Right kidney (tissue), 1 donor: ENCODE data around the gene HAVCR2.
"Not testable (repeated sequence)": the region's sequence is repeated elsewhere in the genome, so short reads cannot be mapped to it uniquely, and the experiment has no call there.

ENCODE experiments used
- DNase-seq: peaks from one replicate; pipeline ENCODE4 v3.0.0-alpha.2; 2016

HAVCR2 gene

DNA sequence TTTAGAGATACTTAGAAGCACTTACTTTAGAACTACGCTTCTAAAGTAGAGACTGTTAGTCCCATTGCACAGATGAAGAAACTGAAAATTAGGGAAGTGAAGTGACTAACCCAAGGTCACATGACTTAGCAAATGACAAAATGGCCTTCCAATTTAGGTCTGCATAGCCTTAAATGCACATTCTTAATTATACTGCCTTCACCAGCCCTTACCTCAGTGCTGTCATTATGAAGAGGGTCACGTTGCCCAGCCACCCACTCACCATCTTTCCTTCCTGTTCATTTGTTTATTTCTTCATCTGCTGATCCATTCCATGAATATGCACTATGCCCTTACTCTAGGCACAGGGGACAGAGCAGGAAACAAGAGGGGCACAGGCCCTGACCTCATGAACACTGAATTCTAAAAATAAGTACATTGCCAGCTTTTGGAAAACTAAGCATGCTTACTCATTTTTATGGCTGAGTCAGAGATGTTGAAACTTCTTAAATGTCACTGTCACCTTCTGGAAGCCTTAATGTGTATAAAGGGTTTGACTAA, 8.6 kb downstream of the HAVCR2 start:
- no peak for DNase-seq

DNA sequence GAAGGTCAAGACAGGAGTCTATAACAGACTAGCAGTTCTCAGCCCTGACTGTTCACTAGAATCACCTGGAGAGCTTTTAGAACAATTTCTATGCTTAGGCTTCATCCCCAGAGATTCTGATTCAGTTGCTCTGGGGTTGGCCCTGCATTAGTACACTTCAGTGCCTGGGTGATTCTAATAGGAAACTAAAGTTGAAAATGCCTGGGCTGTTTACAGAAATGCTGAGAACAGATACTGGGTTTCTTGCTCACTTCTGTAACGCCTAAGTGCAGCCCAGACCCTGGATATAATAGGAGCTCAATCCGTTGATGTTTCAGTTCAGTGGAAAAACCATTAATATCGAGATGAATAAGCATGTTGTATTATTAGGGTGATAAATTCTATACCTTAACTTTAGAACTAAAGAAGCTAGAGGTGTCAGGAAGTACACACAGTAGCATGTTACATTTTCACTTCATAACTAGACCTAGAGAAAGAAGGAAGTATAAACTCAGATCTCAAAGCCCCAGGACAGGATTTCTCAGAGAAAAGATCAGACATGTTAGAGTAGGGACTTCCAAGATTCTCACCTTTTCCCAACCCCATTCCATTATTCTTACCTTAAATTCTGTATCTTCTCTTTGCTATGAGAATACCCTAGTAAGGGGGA, 20.4 kb downstream of the HAVCR2 start:
- no peak for DNase-seq

DNA sequence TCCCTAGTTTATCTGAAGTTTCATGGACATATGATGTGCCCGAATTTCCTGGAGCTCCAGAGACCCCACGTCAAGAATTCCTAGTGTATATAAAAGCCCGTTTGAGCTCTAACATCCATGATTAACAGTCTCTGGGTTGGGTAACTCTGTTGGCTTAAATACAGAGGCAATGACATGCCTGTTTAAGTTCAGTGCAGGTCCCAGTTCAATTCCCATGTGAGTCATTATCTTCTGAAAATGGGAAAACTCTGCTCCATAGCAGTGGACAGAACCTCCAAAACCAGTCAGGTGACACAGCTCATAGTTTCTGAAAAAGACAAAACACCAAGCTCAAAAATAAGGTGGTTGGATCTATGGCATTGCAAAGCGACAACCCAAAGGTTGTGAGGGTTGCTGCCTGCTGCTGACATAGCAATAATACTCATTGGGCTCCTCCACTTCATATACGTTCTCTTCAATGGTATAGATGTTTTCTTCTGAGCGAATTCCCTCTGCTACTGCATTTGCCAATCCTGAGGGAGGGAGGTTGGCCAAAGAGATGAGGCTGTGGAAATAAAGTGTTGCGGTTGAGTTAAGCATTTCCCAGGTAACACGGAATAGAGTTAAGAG, 22.0 kb downstream of the HAVCR2 start:
- no peak for DNase-seq

DNA sequence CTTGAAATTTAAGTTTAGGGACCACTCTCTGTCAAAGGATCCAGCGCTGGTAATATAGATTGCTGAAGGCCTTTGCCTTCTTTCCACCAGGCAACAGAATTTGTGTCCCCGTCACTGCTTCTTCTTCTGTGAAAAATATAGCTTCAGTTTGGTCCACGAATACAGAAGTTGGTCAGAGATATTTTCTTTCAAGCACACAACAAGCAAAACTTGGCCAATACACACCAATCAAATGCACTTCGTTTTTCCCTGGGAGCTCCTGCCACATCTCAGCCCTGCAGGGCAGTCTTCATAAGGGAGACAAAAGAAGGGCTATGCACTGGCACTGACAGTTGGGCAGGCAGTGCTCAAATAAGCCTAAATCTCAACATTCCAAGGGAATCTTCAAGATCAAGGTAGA, 22.9 kb downstream of the HAVCR2 start:
- no peak for DNase-seq

DNA sequence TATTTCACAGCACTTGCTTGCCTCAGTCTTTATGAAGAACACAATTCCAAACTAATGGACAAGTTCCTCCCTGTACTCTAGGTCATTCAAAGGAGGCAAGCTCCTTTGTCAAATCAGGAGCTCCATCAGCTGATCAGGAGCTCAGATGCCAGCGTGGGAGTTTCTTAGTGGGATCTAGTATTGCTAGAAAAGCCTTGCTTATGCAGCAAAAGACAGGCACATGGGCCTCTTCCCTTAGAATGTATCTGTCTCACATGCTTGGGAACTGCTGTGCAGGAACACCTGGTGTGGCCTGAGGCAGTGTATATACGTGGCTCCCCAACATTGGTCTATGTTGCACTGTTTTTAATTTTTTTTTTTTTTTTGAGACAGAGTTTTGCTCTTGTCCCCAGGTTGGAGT, 28.6 kb downstream of the HAVCR2 start:
- peak; percentile 8 for DNase-seq

DNA sequence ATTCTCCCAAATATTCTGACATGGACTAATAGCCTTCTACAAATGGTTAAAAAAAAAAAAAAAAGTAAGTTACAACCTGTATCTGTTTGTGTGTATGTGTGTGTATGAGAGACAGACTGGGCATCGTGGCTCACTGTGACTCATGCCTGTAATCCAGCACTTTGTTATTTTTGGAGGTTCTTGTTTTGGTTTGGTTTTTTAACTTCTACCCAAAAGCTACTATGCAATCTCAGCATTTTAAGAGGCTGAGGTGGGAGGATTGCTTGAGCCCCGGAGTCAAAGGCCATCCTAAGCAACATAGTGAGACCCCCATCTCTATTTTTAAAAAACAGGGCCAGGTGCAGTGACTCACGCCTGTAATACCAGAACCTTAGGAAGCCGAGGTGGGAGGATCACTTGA, 32.3 kb downstream of the HAVCR2 start:
- DNase-seq = no peak

DNA sequence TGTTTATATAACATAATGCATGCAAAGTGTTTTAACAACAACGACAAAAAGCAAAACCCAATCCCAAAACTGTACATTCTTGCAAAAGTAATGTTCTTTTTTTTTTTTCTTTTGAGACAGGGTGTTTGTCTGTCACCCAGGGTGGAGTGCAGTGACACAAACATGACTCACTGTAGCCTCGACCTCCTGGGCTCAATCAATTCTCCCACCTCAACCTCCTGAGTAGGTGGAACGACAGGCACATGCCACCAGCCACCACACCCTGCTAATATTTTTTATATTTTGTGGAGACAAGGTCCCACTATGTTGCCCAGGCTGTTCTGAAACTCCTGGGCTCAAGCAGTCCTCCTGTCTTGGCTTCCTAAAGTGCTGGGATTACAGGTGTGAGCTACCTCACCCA, 36.3 kb downstream of the HAVCR2 start:
- no peak for DNase-seq

DNA sequence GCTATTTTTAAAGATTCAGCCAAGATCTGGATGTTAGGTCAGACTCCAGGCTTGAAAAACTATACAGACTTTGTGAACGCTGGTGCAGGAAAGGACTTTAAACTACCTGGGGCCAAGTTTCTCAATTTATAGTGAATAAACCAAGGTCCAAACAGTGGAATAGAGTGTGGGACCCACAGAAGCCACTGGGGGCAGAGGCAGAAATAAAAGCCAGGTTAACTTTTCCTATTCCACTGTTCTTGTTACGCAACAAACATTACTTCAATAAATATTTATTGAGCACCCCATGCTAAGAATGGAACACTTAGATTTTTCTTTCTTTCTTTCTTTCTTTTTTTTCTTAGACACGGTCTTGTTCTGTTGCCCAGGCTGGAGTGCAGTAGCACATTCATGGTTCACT, 38.9 kb downstream of the HAVCR2 start:
- no peak for DNase-seq

DNA sequence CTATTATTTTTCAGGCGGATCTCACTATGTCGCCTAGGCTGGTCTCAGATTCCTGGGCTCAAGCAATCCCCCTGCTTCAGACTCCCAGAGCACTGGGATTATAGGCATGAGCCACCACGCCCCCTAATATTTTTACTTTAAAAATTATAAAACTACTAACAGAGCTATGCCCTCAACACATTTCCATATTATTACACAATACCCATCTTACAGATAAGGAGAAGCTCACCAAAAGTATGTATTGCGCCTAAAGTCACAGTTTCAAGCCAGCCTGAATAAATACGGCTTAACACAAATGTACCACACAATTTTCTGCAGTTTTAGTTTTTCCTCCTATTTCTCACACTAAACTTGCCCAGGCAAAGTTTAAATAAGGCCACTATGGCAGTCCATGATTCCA, 40.1 kb downstream of the HAVCR2 start:
- no peak for DNase-seq

DNA sequence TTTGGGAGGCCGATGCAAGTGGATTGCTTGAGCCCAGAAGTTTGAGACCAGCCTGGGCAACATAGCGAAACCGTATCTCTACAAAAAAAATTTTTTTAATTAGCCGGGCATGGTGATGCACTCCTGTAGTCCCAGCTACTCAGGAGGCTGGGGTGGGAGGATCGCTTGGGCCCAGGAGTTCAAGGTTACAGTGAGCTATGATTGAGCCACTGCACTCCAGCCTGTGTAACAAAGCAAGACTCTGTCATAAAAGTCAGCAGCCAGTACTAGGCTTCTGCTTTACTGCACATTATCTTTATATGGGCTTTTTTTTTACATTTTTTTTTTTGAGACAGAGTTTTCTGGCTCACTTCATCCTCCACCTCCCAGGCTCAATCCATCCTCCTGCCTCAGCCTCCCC, 40.5 kb downstream of the HAVCR2 start:
- no peak for DNase-seq

DNA sequence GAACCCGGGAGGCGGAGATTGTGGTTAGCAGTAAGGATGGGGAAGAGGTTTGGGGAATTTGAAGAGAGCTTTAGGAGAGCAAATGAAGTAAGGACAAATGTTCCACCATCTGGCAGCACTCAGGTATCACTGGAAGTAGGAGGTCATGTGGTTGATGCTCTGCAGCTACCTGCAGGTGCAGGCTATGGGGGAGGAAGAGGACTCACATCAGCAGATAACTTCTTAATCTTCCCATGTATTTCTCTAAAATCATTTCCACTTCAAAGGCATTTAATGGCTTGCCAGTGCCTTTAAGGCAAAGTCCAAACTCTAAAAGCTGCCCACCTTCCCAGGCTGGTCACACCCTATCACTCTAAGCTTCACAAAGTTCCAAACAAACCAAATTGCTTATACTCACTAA, 41.8 kb downstream of the HAVCR2 start:
- no peak for DNase-seq

DNA sequence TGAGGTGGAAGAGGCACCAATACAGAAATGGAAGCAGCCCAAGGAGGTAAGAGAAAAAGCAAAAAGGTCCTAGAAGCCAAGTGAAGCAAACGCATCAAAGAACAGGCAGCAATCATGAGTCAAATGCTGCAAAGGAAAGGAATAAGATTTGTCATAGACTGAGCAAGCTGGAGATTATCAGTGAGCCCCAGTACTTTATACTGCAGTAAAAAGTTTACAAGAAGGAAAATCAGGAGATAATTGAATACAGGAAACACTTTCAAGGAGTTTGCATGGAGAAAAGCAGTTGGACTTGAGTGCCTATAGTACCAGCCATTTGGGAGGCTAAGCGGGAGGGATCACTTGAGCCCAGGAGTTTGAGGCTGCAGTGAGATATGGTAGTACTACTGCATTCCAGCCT, 42.8 kb downstream of the HAVCR2 start:
- no peak for DNase-seq

DNA sequence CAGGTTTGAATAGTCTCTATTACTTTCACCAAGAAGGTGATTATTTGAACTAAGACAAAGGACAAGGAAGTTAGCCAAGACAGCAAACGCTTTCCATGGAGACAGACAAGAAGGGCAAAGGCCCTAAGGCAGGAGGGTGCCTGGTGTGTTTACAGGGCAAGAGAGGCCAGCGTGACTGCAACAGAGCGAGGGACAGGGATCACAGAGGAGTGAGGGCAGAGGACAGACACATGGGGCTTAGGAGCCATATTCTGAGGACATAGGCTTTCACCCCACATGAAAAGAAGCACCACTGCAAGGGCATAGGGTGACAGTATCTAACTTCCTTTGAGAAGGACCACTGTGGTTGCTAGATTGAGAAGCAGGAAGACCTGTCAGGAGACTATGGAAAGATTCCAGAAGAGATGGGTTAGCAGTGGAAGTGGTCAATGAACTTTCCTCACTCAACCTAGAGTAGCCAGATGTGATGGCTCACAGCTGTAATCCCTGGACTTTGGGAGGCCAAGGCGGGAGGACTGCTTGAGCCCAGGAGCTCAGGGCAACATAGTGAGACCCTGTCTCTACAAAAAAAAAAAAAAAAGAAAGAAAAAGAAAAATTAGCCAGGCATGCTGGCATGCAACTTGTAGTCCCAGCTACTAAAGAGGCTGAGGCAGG, 44.9 kb downstream of the HAVCR2 start:
- no peak for DNase-seq

DNA sequence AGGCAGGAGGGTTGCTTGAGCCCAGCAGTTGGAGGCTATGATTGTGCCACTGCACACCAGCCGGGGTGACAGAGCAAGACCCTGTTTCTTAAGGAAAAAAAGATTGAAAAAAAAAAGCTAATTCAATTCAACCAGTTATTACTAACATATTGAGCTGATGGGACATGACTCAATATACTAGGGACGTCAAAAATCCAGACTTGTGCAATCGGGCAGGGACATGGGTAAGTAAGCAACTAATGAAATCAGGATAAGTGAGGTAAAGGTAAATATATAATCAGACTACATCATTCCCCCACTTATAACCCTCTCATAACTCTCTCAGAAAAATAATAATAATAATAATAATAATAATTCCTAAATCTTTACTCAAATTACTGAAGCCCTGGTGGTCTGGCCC, 49.0 kb downstream of the HAVCR2 start:
- no peak for DNase-seq

DNA sequence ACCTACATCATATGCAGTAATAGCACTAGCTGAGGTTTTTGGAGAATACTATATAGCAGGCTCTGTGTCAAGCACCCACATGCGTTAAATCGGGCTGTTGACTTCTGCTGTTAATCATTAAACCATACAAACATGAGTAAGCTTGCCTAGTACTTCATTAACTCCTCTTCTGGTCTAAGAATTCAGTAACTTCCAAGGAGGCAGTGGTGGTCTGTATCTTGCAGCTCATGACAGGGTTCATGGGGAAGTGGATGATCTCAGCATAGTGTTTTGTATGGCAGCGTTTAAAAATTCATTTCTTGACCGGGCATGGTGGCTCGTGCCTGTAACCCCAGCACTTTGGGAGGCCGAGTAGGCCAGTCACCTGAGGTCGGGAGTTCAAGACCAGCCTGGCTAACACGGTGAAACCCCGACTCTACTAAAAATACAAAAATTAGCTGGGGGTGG, 49.7 kb downstream of the HAVCR2 start, which contains the start of gene HAVCR1:
TSS of gene HAVCR1 (minus strand) at position 24 of the 447 bp plus-strand sequence. CDS start 1,173 bp downstream, outside the sequence.
- DNase-seq = no peak

DNA sequence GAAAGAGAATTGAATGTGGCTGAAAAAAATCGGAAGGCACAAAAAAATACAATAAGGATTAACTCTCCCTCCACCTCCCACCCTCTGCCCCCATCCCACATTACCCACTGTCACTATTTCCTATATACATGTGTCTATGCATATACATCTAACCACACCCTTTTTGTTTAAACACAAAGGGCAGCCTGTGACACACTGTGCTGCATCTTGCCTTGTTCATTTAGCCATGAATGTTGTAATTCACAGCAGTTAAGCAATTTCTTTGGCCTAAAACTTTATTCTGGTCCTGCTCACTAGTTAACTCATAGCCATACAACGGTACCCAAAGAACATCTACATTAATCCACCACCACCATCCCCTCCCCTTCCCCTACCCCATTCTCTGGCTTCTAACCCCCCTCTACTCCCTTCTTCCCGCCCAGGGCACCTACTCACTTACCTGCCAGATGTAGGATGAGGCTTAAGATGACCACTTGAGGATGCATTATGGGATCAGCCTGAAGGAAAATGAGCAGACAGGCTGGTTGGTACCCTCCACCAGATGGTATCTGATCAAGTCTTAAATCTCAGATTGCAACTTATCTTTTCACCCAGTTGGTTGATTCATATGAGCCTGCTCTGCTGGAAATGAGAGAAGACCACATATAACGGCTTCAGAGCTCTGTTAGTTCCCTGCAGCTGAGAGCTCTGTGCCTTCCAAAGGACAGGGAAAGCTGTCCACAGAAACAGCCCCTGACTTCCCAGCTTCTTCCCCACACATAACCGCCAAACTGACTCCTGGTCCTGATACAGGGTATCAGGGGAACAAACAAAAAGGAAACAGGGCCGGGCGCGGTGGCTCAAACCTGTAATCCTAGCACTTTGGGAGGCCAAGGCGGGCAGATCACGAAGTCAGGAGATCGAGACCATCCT, 51.1 kb downstream of the HAVCR2 start:
- DNase-seq = no peak

DNA sequence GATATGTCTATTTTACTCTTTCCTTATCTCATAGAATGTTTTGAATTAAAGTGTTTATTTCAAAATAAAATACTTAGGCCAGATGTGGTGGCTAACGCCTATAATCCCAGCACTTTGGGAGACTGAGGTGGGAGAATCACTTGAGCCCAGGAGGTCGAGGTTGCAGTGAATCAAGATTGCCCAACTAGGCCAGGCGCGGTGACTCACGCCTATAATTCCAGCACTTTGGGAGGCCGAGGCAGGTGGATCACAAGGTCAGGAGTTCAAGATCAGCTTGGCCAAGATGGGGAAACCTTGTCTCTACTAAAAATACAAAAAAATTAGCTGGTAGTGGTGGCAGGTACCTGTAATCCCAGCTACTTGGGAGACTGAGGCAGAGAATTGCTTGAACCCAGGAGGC, 52.0 kb downstream of the HAVCR2 start:
- DNase-seq = not testable (repeated sequence)

DNA sequence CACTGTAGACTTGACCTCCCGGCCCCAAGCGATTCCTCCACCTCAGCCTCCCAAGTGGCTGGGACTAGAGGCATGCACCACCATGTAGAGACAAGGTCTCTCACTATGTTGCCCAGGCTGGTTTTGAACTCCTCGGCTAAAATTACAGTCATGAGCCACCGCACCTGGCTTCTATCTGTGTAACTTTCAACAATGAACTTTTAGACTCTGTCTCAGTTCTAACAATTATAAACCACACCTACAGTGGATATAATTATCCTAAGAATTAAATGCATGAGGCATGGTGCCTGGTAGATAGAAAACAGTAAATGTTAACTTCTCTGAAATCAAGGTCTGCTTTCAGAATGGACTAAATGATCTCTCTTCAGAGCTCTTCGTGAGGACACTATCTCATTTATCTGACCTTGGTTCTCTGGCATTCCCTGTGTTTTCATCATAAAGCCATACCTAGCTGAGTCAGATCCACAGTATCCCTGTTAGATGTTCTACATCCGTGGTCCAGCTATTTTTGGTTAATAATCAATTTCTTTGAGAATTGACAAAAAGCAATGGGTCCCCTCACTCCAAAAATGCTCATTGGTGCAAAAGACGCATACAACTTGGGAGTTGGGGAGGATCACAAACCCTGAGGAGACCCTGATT, 57.1 kb downstream of the HAVCR2 start:
- DNase-seq = no peak

DNA sequence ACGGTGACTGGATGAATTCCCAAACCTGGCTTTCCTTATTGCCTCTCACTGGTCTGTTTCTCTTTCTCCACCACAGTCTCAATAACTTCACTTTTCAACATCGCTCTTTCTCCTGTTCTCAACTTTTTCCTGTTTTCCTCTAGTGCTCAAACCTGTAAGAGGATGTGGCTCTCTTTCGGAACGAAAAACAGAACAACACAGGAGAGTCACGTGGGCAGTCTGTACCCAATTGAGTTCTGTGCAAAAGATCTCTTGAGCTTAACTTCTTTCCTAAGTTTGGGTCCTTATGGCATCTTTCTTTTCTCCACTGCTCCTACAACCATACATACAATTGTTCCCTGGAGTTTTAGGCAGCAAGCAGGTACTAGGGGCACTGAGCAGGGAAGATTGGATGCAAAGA, 58.8 kb downstream of the HAVCR2 start:
- DNase-seq = no peak

DNA sequence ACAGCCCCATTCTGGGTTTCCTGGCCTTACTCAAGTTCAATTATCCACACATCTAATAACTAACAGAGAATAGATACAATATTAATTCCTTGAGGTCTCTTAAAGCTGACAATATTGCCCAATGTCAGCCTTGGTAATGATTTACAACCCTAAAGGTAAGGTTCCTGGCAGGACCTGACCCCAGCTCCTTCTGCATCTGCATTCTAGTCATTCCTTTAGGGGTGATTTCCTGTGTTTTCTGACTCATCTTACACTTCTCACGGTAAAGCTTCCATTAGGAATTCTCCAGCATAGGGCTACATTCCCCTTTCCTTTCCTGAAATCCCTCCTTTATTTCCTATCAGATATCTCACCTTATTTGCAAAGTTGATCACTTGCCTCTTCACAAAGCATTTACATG, 59.2 kb downstream of the HAVCR2 start:
- DNase-seq = no peak

DNA sequence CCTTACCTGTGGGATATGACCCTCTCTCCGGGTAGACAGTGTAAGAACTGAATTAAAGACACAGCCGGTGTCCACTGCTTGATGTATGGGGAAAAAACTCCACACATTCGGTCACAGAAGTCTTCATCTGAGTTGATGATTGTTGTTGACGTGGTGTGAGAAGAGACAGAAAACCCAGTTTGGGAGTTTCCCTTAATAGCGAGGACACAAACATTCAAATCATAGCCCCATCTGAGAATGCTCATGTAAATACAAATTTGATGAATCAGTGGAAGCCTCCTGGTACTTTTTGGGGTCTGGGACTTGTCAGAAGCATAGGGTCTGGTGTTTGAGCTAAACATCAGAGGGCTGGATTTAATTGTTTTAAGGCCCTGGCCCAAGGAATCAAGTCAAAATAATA, 60.9 kb downstream of the HAVCR2 start:
- DNase-seq = no peak

DNA sequence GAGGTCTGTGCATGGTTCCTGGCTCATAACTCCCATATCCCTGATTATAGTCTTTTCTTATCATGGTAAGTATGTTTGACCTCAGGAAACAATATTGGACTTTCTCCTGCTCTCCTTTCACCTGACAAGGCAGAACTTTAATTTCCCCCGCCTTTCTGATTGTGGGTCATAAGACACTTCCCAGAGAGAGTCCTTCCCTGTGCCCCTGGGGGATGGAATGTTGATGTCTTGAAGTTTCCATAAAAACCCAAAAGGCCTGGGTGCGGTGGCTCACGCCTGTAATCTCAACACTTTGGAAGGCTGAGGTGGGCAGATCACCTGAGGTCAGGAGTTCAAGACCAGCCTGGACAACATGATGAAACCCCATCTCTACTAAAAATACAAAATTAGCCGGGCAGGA, 61.8 kb downstream of the HAVCR2 start:
- not testable (repeated sequence) for DNase-seq
